UCSD-AML1 (cell line): ENCODE measurements around the gene ROR1.

Experiments
- DNase-seq: peaks from one replicate; lab custom pipeline; 2025; ENCODE audit not compliant: unreplicated experiment; lab: John Stamatoyannopoulos, UW

The ROR1 gene

DNA sequence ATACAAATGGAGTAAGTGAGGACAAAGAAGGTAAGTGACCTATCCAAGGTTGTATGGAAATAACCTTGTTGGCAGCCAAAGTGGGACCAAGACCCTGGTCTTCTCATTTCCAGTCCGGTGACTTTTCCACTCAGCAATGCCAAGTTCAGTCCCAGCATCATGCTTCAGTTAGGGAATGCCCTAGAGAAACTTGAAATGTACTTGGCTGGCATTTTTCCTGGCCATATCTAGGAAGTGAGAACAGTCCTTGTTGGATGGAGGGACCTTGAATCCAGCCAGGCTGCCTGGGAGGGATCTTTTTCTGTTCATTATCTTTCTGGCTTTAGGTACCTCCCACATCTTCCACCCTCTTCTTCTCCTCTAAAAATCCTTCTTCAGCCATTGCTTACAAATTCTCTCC is 352.8 kb downstream of the ROR1 start:
- no peak for DNase-seq

DNA sequence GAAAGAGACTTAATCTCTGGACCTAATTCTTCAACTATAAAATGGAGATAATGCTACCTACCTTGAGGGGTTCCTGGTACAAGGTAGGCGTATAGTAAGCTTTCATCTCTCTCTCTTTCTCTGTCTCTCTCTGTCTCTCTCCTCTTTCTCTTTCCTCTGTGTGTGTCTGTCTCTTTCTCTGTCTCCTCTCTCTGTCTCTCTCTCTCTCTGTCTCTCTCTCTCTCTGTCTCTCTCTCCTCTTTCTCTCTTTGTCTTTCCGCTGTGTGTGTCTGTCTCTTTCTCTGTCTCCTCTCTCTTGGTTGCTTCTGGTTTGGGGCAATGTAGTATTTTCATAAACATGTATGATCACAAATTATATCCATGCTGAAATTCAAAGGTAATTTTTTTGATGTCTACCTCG is 353.5 kb downstream of the ROR1 start:
- no peak for DNase-seq

DNA sequence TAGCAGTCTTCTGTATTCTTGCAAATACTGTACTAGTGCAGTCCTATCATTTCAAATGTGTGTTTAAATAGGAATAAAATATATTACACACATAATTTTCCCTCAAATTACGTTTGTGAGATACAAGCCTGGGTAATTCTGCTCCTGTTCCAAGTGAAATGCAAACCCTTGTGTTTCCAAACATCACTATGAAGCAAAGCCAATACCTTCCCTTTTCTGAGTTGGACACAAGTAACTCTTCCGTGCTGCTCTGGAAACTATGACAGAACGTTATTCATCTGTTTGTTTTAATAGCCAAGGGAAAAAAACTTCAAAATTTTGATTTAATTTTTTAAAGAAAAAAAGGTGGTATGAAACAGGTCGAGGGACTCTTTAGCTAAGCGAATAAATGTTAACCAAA is 355.9 kb downstream of the ROR1 start:
- no peak for DNase-seq

DNA sequence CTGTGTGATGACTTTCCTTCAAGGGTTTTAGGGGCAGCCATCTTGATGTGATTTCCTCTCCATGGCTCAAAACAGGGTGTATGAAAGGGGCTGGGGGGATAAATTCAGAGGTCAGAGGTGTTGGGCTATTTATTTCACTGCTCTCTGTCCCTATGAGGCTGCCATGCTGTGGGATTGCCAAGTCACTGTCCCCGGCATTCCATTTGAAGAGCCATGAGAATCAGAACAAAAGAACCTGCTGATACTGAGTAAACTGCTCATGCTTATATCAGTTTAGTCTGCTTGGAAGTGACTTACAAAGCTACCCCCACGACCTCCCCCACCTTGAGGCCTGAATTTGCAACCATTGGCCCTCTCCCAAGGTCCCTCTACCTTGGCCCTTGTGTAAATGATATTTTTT is 357.3 kb downstream of the ROR1 start:
- no peak for DNase-seq

DNA sequence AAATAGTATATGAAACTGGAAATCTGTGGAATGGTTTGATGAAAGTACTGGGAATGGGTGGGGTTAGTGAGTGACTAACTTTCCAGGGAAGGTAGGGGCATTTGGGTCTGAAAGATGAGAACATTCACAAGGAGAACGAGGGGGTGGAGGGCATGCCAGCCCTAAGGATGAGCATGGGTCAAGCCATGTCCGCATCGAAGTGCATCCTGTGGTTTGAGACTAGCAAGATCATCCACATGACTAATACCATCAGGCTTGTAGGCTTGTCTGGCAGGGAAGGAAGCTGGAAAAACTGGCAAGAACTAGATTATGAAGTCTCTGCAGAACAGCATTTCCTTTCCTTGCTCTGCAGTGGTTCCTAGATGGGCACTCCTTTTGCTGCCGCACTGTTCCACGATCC is 359.2 kb downstream of the ROR1 start:
- DNase-seq: no peak

DNA sequence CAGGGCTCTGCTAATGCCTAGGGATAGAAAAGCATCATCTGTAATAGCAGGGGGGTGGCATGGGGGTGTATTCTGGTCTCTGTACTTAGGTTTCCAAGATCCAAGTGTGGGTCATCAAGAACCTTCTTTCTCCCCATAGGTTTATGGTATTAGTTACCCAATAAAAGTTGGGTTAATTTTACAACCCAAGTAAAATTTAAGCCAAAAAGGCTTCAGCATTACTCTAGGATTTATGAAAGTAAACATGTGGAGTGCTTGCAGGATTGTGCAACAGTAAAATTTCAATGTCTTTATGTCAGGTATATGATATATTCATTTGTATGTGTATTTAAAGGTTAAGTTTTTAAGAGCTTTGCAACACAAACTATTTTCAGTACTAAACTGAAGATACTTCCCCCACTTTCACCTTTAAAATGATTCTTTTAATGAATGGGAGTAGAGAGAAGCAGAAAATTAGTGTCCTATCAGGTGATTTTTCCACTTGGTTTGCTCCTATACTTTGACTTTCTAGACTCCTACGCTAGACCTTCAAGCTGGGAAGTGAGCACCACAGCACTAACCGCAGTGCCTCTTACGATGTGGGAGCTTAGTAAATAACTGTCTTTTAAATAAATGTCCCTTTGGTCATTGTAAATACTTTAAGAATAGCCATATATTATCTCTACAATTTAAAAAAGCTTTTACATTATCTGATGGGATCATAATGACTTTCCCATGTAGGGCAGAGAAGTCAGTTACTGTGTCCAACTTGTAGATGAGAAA is 361.8 kb downstream of the ROR1 start:
- DNase-seq: no peak

DNA sequence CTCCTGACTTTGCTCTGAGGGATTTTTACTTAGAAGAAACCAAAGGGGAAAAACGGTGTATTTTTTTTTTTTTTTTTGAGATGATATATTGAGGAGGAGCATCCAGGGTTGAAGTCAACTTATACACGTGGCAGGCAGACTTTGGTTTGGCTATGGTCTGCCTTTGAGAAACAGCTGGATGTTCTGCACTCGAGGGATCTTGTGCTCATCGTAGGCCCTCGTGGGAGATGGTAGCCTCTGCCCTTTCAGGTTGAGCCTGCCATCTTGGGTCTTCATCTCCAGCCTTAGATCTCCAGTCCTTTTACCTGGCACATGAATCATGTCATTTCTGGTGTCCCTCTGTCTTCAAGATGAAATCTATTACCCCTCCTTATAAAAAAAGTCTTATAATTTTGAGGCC is 362.5 kb downstream of the ROR1 start:
- no peak for DNase-seq

DNA sequence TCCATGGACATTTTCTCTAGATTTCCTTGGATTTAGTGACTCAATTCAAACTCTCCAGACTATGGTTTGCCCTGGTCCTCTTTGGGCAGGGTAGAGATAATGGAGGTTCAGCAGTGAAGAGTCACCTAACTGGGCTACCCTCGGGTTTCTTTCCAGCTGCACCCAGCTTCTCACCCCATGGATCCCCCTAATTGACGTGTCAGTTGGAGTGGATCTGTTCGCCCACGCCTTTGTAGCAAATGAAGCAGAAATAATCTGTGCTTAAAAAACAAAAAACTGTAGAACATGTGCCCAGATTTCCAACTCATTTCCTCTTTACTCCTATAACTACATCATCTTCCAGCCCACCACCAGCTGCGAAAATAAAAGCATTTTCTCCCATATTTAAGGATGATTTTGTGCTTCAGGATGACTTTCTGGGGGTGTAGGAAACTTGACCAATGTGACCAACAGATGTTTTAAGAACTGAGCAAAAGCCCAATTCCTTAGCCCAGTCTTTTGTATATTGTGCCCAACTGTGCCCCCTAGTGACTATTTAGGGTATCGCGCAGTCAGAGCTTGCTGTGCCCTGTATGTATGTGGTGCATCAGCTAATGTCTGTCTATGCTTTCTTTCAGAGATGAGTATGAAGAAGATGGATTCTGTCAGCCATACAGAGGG is 363.1 kb downstream of the ROR1 start:
- DNase-seq: peak; percentile 57

DNA sequence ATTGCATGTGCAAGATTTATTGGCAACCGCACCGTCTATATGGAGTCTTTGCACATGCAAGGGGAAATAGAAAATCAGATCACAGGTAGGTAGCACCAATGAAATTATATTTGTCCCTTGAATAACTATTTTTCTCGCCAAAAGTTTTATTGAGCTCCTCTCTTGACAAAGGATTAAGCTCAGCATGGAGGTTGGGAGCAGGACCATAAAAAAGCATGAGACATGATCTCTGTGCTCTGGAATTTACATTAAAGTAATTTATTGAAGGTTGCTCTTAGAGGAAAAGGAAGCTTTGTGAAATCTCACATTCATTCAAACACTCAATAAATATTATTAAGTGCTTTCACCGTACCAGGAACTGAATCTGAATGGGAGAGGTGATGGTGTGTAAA is 363.6 kb downstream of the ROR1 start:
- DNase-seq: no peak

DNA sequence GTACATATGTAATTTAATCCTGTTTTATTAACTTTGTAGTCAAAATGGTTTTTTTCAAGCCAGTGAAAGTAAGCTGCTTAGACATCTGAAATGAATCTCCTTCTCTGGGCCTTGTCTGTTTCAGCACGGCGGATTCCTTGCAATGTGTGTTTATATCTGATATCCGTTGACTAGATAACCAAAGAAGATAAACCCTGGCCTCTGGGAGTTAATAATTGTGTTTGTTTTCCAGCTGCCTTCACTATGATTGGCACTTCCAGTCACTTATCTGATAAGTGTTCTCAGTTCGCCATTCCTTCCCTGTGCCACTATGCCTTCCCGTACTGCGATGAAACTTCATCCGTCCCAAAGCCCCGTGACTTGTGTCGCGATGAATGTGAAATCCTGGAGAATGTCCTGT is 366.1 kb downstream of the ROR1 start:
- DNase-seq: no peak

DNA sequence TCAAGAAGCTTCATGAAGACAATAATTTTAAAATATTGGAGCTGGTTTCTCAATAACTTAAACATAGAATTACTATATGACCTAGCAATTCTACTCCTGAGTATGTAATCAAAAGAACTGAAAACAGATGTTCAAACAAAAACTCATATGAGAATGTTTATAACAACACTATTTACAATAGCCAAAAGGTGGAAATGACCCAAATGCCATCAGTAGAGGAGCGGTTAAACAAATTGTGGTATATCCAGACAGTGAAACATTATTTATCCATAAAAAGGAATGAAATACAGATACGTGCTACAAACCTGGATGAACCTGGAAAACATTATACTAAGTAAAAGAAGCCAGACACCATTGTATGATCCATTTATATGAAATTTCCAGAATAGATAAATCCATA is 366.8 kb downstream of the ROR1 start:
- no peak for DNase-seq

DNA sequence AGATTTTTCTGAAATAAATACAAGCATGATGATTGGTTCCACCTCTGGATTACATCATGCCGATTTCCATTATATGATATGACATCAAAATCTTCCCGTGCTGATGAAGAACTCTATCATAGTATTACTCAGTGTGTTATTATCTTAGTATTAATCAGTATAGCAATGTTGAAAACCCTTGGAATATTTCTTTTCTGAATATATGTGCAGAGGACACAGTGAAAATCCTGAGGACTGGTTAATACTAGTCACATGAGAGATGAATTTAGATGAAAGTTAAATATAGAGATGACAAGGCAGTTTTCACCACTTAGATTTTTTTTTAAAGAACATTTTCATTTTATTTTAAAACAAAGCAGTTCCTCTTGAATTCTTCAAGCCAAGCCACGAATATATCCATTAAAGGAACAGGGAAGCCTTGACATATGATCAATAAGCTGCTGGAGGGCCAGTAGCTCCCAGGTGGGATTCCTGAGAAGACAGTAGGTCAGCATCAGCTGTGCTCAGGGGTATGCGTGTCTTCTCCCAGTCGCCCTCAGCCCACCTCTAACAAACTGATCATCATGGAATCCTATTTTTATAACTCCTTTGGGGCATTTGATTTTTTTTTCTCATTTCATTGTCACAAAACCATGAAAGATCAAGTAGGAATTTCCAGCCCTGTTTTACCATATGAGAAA is 373.4 kb downstream of the ROR1 start:
- no peak for DNase-seq

DNA sequence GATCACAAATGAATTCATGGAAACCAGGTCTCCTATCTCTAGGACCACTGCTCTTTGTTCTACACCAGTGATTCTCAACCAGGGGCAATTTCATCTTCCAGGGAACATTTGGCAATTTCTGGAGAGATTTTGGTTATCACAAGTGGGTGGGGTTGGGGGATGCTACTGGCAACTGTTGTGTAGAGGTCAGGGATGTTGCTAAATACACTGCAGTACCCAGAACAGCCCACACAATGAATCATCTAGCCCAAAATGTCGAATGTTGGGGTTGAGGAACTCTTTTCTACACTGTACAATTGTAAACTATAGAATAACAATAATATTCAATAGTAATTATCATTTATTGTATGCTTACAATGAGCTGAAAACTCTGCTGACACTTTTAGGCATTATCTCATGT is 373.9 kb downstream of the ROR1 start:
- no peak for DNase-seq

DNA sequence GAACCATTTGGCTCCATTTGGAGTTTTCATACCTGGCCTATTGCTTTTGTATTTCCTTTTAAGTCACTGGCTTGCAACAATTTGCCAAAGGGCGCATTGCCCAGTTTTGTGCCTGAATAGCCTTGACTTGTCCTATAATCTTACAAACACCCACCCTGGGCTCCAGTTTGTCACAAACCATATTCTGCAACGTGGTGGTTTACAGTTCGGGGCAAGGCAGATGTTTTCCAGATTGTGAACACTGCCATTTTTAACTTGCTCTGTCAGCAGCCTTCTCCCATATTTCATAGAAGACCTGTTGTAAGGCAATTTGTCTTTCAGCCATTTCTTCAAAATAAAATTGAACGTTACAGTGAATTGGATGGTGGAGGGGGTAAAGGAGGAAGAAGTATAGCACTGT is 376.4 kb downstream of the ROR1 start:
- DNase-seq: no peak

DNA sequence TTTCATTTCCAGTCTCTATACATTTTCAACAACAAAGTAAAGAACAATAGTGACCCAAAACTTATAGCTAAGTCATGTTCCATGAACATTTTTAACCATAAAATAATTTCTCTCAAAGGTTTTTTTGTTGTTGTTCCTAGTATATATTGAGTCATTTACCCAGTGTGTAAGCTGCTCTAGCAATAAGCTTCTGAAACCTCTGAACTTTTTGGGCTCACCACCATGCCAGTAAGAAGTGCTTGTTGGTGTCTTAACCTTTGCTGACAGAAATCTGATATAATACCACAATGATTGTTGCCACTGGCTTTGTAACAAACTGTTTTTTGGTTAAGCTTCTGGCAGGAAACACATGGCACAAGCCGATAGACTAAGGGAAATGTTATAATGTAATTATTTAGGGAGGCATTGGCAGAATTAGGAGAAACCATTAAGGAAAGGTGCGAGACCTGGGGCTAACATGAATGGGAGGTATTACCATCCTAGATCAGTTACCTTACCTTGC is 377.0 kb downstream of the ROR1 start:
- DNase-seq: no peak

DNA sequence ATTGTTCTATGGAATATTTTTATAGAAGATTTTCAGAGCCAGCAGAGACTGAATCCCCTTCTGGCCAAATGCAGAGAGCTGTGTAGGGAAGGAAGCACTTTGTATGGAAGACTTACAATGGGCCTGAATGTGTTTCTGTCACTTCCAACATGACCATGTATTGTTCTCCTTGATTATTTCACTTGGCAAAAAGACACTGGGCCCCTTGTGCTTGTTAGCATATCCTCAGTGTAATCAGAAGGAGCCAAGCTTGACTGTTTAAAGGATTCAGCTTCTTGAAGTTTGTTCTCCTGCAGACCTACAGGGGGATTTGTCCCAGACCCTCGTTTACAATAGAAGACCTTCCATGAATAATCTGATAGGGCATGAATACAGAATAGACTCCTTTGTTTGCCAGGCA is 381.5 kb downstream of the ROR1 start:
- no peak for DNase-seq

DNA sequence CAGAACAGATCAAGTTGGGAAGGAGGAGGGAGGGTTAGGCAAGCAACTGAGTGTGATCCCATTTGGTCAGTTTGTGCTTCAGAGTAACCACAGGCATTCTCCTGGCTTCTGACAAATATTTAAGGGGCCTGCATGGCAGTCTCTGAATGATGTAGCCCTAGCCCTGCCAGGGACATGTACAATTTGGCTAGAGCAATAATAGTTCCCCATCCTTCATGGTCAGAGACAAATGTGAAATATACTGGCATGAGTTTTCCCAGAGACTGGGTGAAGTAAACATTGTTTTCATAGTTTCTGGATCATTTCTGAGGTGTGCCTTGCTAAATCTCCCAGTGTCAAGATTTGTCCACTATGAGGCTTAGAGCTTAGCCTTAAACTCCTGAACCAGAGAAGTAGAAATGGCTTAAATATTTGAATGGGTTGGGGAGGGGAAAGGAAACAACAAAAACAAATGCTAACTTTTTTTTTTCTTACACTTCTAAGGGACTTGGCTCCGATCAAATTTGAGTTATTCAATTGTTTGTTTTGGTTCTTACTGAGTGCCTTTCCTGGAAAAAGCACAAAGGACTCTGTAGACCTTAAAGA is 387.6 kb downstream of the ROR1 start:
- no peak for DNase-seq

DNA sequence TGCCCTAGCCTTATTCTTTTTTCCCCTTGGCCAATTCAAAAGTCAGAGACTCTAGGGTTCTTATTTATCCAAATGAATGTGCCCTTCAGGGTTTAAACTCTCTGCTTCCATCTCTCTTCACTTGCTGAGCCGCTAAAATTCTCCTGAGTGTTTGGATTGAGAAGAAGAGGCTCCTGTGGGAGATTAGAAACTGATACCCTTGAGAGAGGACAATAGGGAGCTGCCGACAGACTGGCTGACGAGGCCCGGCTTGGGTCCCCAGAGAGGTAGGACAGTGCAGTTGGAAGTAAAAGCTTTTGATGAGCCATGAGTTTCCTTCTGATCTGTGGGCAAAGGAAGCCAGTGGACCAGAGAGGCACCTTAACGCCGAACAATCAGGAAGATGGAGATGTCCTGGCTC is 388.3 kb downstream of the ROR1 start:
- DNase-seq: no peak

DNA sequence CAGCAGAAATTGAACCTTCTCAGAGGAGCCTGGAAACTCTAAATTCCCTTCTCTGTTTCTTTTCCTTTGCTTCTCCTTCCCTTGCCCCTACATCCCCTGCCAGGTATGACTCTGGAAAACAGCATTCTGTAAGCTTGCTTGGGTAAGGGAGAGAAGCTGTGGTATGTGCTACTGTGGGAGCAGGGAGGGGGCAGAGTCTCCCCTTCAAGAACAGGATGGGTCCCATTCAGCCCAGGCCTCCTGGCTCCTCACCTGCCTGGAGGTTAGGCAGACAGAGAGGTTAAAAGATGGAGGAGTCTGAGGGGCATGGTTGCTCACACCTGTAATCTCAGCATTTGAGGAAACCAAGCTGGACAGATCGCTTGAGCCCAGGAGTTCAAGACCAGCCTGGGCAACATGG is 389.0 kb downstream of the ROR1 start:
- DNase-seq: no peak

DNA sequence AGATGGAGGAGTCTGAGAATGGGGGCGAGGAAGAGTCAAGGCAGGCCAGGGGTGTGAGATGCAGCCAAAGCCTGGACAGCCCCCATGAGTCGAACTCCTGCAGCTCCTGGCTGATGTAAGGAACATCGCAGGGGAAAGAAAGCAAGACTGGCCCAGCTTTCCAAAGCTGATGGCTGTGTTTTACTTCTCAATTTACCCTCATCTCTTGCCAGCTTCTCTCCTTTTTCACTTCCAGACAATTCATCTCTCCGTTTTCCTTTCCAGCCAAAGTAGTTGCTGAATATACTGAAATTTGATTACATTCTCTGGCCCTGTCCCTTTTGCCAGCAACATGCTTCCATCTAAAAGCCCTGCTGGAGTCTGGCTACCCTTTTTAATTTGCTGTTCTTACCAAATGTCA is 389.6 kb downstream of the ROR1 start:
- DNase-seq: no peak

DNA sequence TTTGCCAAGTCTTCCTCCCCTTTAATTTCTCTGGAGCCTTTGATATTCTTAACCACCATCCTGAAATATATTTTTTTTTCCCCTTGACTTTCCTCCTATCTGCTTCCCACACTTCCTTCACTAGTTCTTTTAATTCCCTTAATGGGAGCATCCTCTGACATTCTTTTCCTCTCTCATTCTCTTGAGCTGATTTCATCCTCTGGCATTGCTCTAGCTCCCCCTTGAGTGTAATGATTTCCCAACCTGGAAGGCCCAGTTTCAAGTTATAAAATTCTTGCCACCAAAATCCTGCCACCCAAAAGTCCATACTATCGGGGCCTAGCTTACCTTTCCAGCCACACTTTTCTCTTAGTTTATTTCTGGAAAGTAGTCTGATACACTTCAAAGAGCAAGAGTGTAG is 390.2 kb downstream of the ROR1 start:
- no peak for DNase-seq

DNA sequence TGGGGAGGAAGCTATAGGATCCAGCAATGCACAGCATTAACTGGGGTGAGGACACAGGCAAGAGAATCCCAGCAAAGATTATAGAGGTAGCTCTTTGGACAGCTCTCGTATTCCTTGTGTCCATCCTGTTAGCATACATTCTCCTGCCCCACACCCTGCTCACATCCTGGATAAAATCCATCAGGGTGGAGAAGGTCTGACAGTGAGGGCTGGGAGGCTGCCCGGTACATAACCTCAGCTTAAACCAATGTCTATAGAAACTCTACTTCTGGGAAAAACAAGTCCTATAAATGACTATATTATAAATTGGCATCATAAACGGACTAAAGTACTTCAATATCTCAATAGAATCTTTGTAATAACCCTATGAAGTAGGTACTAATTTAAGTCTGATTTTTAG is 392.8 kb downstream of the ROR1 start:
- no peak for DNase-seq
